ENCODE results near the gene RTKN2.

DNA sequence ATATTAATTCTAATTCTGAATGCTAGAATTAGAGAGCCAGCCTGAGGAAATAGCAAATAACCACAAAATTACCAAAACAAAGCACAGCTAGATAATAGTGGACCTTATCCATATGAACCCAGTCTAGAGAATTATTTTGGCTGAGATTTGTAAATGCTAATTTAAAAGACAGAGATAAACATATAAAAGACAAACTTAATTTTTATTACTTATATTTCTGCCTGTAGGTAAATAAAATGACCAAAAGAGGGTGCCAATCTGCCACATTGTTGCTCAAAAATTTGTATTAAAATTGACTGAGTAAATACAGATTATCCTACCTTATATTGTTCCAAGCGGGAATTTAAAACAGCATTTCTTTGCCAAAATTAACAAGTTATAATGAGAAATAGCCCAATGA is 20.2 kb downstream of the RTKN2 start:
- TF ChIP-seq, protein P1, sequence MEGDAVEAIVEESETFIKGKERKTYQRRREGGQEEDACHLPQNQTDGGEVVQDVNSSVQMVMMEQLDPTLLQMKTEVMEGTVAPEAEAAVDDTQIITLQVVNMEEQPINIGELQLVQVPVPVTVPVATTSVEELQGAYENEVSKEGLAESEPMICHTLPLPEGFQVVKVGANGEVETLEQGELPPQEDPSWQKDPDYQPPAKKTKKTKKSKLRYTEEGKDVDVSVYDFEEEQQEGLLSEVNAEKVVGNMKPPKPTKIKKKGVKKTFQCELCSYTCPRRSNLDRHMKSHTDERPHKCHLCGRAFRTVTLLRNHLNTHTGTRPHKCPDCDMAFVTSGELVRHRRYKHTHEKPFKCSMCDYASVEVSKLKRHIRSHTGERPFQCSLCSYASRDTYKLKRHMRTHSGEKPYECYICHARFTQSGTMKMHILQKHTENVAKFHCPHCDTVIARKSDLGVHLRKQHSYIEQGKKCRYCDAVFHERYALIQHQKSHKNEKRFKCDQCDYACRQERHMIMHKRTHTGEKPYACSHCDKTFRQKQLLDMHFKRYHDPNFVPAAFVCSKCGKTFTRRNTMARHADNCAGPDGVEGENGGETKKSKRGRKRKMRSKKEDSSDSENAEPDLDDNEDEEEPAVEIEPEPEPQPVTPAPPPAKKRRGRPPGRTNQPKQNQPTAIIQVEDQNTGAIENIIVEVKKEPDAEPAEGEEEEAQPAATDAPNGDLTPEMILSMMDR (IDR thresholded peaks at IDR 0.05 in 2 of 3, conservative IDR thresholded peaks at IDR 0.05 in 1 of 3; ENCODE audit: control insufficient read depth in 2 of 3, extremely low read depth in 1 of 3, insufficient read depth in 1 of 3, low read depth in 3 of 3, low read length in 3 of 3) = peak in 2 of 3 experiments; percentile 2 to 22; a peak in 2 of 6 replicates
- TF ChIP-seq SMAD1 (IDR thresholded peaks at IDR 0.05; ENCODE audit: low read depth, partially characterized antibody) (no peak), EP300 (IDR thresholded peaks at IDR 0.05; ENCODE audit: borderline replicate concordance in 1 of 2, control insufficient read depth in 1 of 2, low read depth in 2 of 2, low read length in 2 of 2) (no peak), GABPA (IDR thresholded peaks at IDR 0.05; ENCODE audit: low read depth) (no peak), EGR1 (IDR thresholded peaks at IDR 0.05; ENCODE audit: borderline replicate concordance in 1 of 2, low read depth in 2 of 2, low read length in 2 of 2) (no peak), TAF1 (IDR thresholded peaks at IDR 0.05; ENCODE audit: borderline replicate concordance, low read depth, low read length) (no peak), YY1 (IDR thresholded peaks at IDR 0.05; ENCODE audit: low read depth, low read length) (no peak), POLR2AphosphoS5 (IDR thresholded peaks at IDR 0.05; ENCODE audit: low read length) (no peak), POLR2A (IDR thresholded peaks at IDR 0.05; ENCODE audit: low read depth, low read length) (no peak)
- TF ChIP-seq, protein P2, sequence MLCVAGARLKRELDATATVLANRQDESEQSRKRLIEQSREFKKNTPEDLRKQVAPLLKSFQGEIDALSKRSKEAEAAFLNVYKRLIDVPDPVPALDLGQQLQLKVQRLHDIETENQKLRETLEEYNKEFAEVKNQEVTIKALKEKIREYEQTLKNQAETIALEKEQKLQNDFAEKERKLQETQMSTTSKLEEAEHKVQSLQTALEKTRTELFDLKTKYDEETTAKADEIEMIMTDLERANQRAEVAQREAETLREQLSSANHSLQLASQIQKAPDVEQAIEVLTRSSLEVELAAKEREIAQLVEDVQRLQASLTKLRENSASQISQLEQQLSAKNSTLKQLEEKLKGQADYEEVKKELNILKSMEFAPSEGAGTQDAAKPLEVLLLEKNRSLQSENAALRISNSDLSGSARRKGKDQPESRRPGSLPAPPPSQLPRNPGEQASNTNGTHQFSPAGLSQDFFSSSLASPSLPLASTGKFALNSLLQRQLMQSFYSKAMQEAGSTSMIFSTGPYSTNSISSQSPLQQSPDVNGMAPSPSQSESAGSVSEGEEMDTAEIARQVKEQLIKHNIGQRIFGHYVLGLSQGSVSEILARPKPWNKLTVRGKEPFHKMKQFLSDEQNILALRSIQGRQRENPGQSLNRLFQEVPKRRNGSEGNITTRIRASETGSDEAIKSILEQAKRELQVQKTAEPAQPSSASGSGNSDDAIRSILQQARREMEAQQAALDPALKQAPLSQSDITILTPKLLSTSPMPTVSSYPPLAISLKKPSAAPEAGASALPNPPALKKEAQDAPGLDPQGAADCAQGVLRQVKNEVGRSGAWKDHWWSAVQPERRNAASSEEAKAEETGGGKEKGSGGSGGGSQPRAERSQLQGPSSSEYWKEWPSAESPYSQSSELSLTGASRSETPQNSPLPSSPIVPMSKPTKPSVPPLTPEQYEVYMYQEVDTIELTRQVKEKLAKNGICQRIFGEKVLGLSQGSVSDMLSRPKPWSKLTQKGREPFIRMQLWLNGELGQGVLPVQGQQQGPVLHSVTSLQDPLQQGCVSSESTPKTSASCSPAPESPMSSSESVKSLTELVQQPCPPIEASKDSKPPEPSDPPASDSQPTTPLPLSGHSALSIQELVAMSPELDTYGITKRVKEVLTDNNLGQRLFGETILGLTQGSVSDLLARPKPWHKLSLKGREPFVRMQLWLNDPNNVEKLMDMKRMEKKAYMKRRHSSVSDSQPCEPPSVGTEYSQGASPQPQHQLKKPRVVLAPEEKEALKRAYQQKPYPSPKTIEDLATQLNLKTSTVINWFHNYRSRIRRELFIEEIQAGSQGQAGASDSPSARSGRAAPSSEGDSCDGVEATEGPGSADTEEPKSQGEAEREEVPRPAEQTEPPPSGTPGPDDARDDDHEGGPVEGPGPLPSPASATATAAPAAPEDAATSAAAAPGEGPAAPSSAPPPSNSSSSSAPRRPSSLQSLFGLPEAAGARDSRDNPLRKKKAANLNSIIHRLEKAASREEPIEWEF (IDR thresholded peaks at IDR 0.05; ENCODE audit: insufficient replicate concordance, low read depth, low read length) = no peak
- TF ChIP-seq, protein P3, sequence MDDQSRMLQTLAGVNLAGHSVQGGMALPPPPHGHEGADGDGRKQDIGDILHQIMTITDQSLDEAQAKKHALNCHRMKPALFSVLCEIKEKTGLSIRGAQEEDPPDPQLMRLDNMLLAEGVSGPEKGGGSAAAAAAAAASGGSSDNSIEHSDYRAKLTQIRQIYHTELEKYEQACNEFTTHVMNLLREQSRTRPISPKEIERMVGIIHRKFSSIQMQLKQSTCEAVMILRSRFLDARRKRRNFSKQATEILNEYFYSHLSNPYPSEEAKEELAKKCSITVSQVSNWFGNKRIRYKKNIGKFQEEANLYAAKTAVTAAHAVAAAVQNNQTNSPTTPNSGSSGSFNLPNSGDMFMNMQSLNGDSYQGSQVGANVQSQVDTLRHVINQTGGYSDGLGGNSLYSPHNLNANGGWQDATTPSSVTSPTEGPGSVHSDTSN (IDR thresholded peaks at IDR 0.05; ENCODE audit: insufficient replicate concordance, low read depth, low read length) = no peak
